ENCODE results near the gene PICALM. TPM values are rescaled to one million over a fixed set of nuclear protein-coding genes. Genes with fewer than 3 reads are reported as not detected.
"Not testable (repeated sequence)": the region's sequence is repeated elsewhere in the genome, so short reads cannot be mapped to it uniquely, and the experiment has no call there.

Gene PICALM
- polyA plus RNA-seq, 3 donors: 227 to 296 (median 288) TPM

- DNase-seq (ENCODE audit: extremely low read depth in 1 of 11, low read depth in 9 of 11, low spot score in 4 of 11): not testable (repeated sequence)
Measured at GRCh38 chr11:85926653-85927214, 142.2 kb downstream of the PICALM start.

- no peak for DNase-seq (ENCODE audit: extremely low read depth in 1 of 11, low read depth in 9 of 11, low spot score in 4 of 11)
Measured at GRCh38 chr11:85923455-85923854, 145.4 kb downstream of the PICALM start.

- DNase-seq (ENCODE audit: extremely low read depth in 1 of 11, low read depth in 9 of 11, low spot score in 4 of 11): no peak
Measured at GRCh38 chr11:85922367-85922766, 146.5 kb downstream of the PICALM start.

GRCh38 chr11:85918910-85919794, 149.7 kb downstream of the PICALM start:
- no peak for DNase-seq (ENCODE audit: extremely low read depth in 1 of 11, low read depth in 9 of 11, low spot score in 4 of 11)

GRCh38 chr11:85914425-85914824, 154.5 kb downstream of the PICALM start:
- no peak for DNase-seq (ENCODE audit: extremely low read depth in 1 of 11, low read depth in 9 of 11, low spot score in 4 of 11)

GRCh38 chr11:85913513-85913912, 155.4 kb downstream of the PICALM start:
- no peak for DNase-seq (ENCODE audit: extremely low read depth in 1 of 11, low read depth in 9 of 11, low spot score in 4 of 11)

GRCh38 chr11:85912414-85912813, 156.5 kb downstream of the PICALM start:
- DNase-seq (ENCODE audit: extremely low read depth in 1 of 11, low read depth in 9 of 11, low spot score in 4 of 11): no peak

Other genes starting within 250 kb of the PICALM start
- gene CCDC83, start 213.7 kb downstream of the PICALM start, polyA plus RNA-seq (ENCODE audit: insufficient read length in 3 of 3): under 1 TPM in 2 of 3 donors, not detected in 1; 0.06 to 0.12 TPM
- 10 to 100 TPM; 40.3 to 44.0 (median 43.9) TPM for gene EED, start 175.7 kb upstream of the PICALM start, polyA plus RNA-seq (ENCODE audit: insufficient read length in 3 of 3)
- 10 to 100 TPM; 43.3 to 55.7 (median 45.5) TPM for gene HIKESHI, start 233.2 kb upstream of the PICALM start, polyA plus RNA-seq (ENCODE audit: insufficient read length in 3 of 3)